HG03460 (cell line): Measurements from ENCODE around the gene FFAR3.
A peak's percentile ranks its signal among the peaks of the same experiment; 100 is the strongest.
"Not testable (repeated sequence)": the region's sequence is repeated elsewhere in the genome, so short reads cannot be mapped to it uniquely, and the experiment has no call there.

Experiments
- ATAC-seq: cut with Tn5 transposase; IDR thresholded peaks from one replicate; pipeline ENCODE4 v1.9.1; 2021; ENCODE audit not compliant: unreplicated experiment

The FFAR3 gene

DNA sequence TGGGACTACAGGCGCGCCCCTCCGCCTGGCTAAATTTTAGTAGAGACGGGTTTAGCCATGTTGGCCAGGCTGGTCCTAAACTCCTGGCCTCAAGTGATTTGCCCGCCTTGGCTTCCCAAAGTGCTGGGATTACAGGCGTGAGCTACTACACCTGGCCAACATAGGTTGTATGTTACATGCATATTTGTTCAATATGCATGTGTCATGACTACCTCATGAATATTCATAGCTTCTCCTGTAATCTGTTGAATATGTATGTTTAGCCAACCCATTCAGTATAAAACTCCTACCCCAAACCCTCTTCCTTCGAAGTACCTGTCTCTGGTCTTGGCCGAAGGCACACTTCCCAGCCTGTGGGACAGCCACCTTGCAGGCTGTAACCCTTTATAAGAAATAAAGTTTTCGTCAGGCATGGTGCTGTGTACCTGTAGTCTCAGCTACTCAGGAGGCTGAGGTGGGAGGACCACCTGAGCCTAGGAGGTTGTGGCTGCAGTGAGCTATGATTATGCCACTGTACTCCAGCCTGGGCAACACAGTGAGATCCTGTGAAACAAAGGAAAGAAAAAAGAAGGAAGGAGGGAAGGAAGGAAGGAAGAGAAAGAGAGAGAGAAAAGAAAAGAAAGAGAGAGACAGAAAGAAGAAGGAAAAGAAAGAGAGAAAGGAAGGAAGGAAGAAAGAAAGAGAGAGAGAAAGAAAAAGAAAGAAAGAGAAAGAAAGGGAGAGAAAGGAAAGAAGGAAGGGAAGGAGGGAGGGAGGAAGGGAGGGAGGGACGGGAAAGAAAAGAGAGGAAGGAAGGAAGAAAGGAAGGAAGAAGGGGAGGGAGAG lies 41.9 kb downstream of the FFAR3 start:
- ATAC-seq = no peak

- ATAC-seq = no peak
These were observed 42.5 kb downstream of the FFAR3 start for GRCh38 chr19:35400773-35401100.

DNA sequence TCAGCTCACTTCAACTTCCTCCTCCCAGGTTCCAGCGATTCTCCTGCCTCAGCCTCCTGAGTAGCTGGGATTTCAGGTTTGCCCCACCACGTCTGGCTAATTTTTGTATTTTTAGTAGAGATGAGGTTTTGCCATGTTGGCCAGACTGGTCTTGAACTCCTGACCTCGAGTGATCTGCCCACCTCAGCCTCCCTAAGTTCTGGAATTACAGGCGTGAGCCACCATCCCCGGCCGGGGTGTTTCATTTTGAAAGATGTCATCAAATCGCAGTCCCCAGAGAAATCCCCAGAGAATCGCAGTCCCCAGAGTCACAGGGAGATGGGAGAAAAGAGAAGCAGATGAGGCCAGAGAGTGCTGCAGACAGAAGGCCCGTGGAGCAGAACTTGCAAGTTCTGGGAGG lies 43.2 kb downstream of the FFAR3 start:
- ATAC-seq = not testable (repeated sequence)

DNA sequence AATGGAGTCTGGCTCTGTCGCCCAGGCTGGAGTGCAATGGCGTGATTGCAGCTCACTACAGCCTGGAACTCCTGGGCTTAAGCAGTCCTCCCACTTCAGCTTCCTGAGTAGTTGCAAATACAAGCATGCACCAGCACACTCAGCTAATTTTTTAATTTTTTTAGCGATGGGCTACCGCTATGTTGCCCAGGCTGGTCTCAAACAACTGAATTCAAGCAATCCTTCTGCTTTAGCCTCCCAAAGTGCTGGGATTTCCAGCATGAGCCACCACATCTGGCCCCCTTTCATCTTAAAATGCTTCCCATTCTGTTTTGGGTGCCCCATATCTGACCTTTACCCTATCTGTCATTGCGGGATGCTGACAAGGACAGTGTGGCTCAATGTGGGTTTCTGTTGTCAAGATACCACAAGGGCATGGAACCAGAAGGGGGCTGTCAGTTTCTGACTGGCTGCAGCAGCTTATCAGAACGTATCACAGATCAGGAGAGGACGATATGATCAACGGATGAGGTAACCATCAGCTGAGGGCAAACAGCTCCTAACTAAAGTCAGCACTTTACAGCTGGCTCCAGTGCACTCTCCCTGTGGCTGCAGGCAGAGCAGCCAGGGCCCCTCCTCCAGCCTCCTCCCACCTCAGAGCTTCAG lies 45.0 kb downstream of the FFAR3 start:
- no peak for ATAC-seq

GRCh38 chr19:35404879-35405622 lies 46.8 kb downstream of the FFAR3 start:
- peak; percentile 56 for ATAC-seq

DNA sequence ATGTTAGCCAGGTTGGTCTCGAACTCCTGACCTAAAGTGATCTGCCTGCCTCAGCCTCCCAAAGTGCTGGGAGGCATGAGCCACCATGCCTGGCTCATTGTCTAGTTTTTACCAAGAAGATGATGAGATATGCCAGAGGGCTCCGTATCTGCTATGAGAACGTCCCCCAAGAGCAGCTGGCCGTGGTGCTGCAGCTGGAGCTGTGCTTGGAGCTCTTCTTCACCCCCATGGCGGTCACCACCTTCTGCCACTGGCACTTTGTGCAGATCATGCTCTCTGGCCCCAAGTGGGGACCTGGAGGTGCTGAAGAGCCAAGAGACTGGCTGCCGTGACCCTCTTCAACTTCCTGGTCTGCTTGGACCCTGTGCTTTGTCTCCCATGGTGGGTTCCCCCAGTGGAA lies 49.4 kb downstream of the FFAR3 start:
- no peak for ATAC-seq

- peak; percentile 68 for ATAC-seq
These were observed 50.3 kb downstream of the FFAR3 start for GRCh38 chr19:35408284-35409171.

DNA sequence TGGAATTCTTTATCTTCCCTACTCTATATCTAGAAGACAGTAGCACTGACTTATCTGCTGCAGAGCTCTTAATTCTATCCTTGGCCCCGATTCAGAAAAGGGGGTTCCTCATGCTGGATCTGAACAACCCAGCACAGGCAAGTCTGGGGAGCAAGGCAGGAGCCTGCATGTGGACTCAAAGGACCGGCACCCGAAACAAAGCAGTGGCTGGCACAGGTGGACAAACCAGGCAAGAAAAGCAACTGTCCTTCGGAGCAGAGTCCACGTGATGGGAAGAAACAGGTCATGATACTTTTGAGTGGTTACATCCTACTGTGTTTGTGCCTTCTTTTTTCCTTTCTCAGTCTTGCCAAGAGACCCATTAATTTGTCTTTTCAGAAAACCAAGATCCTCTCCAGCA lies 50.9 kb downstream of the FFAR3 start:
- ATAC-seq = no peak
